HG03432 (cell line): ENCODE measurements around the gene ATXN7L1.
"Not testable (repeated sequence)": the region's sequence is repeated elsewhere in the genome, so short reads cannot be mapped to it uniquely, and the experiment has no call there.

Source experiments
- ATAC-seq: cut with Tn5 transposase; IDR thresholded peaks from one replicate; pipeline ENCODE4 v1.9.1; 2021; ENCODE audit warnings: mild to moderate bottlenecking, moderate library complexity; ENCODE audit not compliant: unreplicated experiment

ATXN7L1 gene

GRCh38 chr7:105712877-105713276 is 163.5 kb downstream of the ATXN7L1 start:
- no peak for ATAC-seq

GRCh38 chr7:105711726-105712402 is 164.5 kb downstream of the ATXN7L1 start:
- no peak for ATAC-seq

- ATAC-seq: not testable (repeated sequence)
Measured at GRCh38 chr7:105710720-105711119, 165.7 kb downstream of the ATXN7L1 start.

- ATAC-seq: no peak
Measured at GRCh38 chr7:105708763-105709080, 167.7 kb downstream of the ATXN7L1 start.

- ATAC-seq: no peak
Measured at GRCh38 chr7:105707967-105708762, 168.2 kb downstream of the ATXN7L1 start.

- no peak for ATAC-seq
Measured at GRCh38 chr7:105707381-105707780, 169.0 kb downstream of the ATXN7L1 start.

GRCh38 chr7:105705427-105705826 is 171.0 kb downstream of the ATXN7L1 start:
- ATAC-seq: no peak

GRCh38 chr7:105703207-105703930 is 173.0 kb downstream of the ATXN7L1 start:
- ATAC-seq: no peak

- no peak for ATAC-seq
Measured at GRCh38 chr7:105699568-105700236, 176.7 kb downstream of the ATXN7L1 start.

GRCh38 chr7:105698531-105698930 is 177.9 kb downstream of the ATXN7L1 start:
- no peak for ATAC-seq

GRCh38 chr7:105697753-105698152 is 178.6 kb downstream of the ATXN7L1 start:
- no peak for ATAC-seq

GRCh38 chr7:105697169-105697568 is 179.2 kb downstream of the ATXN7L1 start:
- not testable (repeated sequence) for ATAC-seq

- ATAC-seq: no peak
Measured at GRCh38 chr7:105693576-105693975, 182.8 kb downstream of the ATXN7L1 start.

- ATAC-seq: peak; percentile 50
Measured at GRCh38 chr7:105691680-105692564, 184.5 kb downstream of the ATXN7L1 start.

GRCh38 chr7:105691082-105691679 is 185.2 kb downstream of the ATXN7L1 start:
- ATAC-seq: peak; percentile 54

- ATAC-seq: no peak
Measured at GRCh38 chr7:105690325-105690945, 186.0 kb downstream of the ATXN7L1 start.

- no peak for ATAC-seq
Measured at GRCh38 chr7:105689067-105689819, 187.2 kb downstream of the ATXN7L1 start.

- ATAC-seq: no peak
Measured at GRCh38 chr7:105688617-105689016, 187.8 kb downstream of the ATXN7L1 start.

GRCh38 chr7:105685161-105685560 is 191.2 kb downstream of the ATXN7L1 start:
- ATAC-seq: no peak
